Measurements from ENCODE around the gene KLHDC10. TPM values are rescaled to one million over a fixed set of nuclear protein-coding genes. Genes with fewer than 3 reads are reported as not detected.
"Not testable (repeated sequence)": the region's sequence is repeated elsewhere in the genome, so short reads cannot be mapped to it uniquely, and the experiment has no call there.

The KLHDC10 gene
- total RNA-seq, 2 donors from 2014 or later, result 18.7 to 34.7 TPM

DNA sequence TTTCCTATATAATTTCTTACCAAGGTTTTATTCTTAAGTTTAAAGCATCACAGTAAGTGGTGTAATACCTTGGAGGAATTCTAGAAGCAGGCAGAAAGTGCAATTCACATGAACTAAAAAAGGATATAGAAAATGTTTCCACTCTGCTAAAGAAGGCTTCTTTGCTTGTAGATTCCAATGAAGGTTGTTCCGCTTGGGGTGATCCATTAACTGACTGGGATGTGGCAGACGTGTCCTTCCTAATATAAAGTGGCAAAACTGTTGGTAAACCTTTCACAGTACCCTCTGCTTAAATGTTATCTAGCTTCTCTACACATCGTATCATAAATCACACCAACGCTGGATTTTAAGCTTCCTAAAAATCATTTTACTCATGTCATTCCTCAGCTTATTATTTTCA lies 21.4 kb upstream of the KLHDC10 start:
- H3K4me3 ChIP-seq, result no peak overlapping the region
- no peaks in the 10 kb centered on the region for H3K36me3 ChIP-seq
- WGBS, result 84% methylated on average over 4 of the region's 4 CpGs
- TF ChIP-seq CTCF (IDR thresholded peaks at IDR 0.05), result no peak
- no peak for TF ChIP-seq POLR2AphosphoS5 (IDR thresholded peaks at IDR 0.05)
- TF ChIP-seq POLR2A (IDR thresholded peaks at IDR 0.05), result no peak
- intact Hi-C loops (cut with DNase I), result no loop called here
- H3K4me1 ChIP-seq (replicated peaks), result no peaks in the 10 kb centered on the region
- H3K9me3 ChIP-seq, result no peaks in the 10 kb centered on the region
- H3K27ac ChIP-seq, result no peak overlapping the region
- no peak for DNase-seq (ENCODE audit: low spot score)
- no peaks in the 10 kb centered on the region for H3K27me3 ChIP-seq (replicated peaks; ENCODE audit: insufficient read depth)

DNA sequence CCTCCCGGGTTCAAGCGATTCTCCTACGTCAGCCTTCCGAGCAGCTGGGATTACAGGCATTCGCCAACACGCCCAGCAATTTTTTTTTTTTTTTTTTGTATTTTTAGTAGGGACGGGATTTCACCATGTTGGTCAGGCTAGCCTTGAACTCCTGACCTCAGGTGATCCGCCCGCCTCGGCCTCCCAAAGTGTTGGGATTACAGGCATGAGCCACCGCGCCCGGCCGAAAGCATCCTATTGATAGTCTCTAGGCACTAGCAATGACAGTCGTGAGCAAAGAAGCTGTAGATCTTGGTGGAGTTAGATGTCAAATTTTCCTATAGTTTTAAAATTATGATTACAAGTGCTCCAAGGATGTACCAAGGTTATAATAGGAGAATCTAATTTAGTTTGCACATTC lies 18.1 kb upstream of the KLHDC10 start:
- H3K4me3 ChIP-seq; H3K27ac ChIP-seq; H3K27me3 ChIP-seq (replicated peaks; ENCODE audit: insufficient read depth); H3K36me3 ChIP-seq; H3K9me3 ChIP-seq; H3K4me1 ChIP-seq (replicated peaks); intact Hi-C loops (cut with DNase I); DNase-seq (ENCODE audit: low spot score): not testable (repeated sequence)
- WGBS, result 96% methylated on average over 15 of the region's 15 CpGs

DNA sequence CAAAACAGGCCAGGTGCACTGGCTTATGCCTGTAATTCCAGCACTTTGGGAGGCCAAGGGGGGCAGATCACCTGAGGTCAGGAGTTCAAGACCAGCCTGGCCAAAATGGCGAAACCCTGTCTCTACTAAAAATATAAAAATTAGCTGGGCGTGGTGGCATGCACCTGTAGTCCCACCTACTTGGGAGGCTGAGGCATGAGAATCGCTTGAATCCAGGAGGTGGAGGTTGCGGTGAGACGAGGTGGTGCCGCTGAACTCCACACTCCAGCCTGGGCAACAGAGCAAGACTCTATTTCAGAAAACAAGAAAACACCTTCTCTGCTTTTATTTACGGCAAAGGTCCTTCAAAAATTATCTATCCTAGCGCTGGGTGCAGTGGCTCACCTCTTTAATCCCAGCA lies 15.1 kb upstream of the KLHDC10 start:
- H3K4me1 ChIP-seq (replicated peaks); DNase-seq (ENCODE audit: low spot score); H3K4me3 ChIP-seq; H3K36me3 ChIP-seq; H3K9me3 ChIP-seq; intact Hi-C loops (cut with DNase I); H3K27ac ChIP-seq; H3K27me3 ChIP-seq (replicated peaks; ENCODE audit: insufficient read depth): not testable (repeated sequence)
- 97% methylated on average over 8 of the region's 8 CpGs for WGBS

GRCh38 chr7:130062246-130062645 lies 8.1 kb upstream of the KLHDC10 start:
- TF ChIP-seq CTCF (IDR thresholded peaks at IDR 0.05) (no peak), POLR2AphosphoS5 (IDR thresholded peaks at IDR 0.05) (no peak), POLR2A (IDR thresholded peaks at IDR 0.05) (no peak)
- no peaks in the 10 kb centered on the region for H3K9me3 ChIP-seq

DNA sequence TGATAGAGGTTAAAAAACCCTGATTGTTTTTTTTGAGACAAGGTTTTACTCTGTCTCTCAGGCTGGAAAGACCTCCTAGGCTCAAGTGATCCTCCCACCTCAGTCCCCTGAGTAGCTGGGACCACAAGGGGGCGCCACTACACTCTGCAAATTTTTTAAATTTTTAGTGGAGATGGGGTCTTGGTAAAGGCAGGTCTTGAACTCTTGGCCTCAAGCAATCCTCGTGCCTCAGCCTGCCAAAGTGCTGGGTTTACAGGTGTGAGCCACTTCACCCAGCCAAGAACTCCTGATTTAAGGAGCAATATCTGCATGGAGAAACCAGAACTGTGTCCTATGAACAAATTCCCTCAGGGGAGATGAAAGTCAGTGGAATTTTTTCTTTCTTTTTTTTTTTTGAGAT lies 7.3 kb upstream of the KLHDC10 start:
- 2% methylated on average over 2 of the region's 2 CpGs for WGBS
- Histone ChIP-seq H3K4me1 (replicated peaks) (no peaks in the 10 kb centered on the region), H3K36me3 (no peaks in the 10 kb centered on the region), H3K27ac (no peak overlapping the region), H3K27me3 (replicated peaks; ENCODE audit: insufficient read depth) (no peaks in the 10 kb centered on the region), H3K4me3 (no peak overlapping the region), H3K9me3 (no peaks in the 10 kb centered on the region)
- intact Hi-C loops (cut with DNase I), result no loop called here
- DNase-seq (ENCODE audit: low spot score), result no peak
- TF ChIP-seq POLR2A (IDR thresholded peaks at IDR 0.05) (no peak), CTCF (IDR thresholded peaks at IDR 0.05) (peak in 3 of 4 experiments; percentile 29 to 49 (median 47)), POLR2AphosphoS5 (IDR thresholded peaks at IDR 0.05) (no peak)

More at GRCh38 chr7:130062246-130062645, 8.1 kb upstream of the KLHDC10 start:
- WGBS, result 90% methylated on average over 1 of the region's 1 CpG
- no peaks in the 10 kb centered on the region for H3K36me3 ChIP-seq
- H3K4me1 ChIP-seq (replicated peaks), result no peaks in the 10 kb centered on the region
- no peaks in the 10 kb centered on the region for H3K27me3 ChIP-seq (replicated peaks; ENCODE audit: insufficient read depth)
- no peak overlapping the region for H3K27ac ChIP-seq
- intact Hi-C loops (cut with DNase I), result no loop called here
- DNase-seq (ENCODE audit: low spot score), result no peak
- H3K4me3 ChIP-seq, result no peak overlapping the region

DNA sequence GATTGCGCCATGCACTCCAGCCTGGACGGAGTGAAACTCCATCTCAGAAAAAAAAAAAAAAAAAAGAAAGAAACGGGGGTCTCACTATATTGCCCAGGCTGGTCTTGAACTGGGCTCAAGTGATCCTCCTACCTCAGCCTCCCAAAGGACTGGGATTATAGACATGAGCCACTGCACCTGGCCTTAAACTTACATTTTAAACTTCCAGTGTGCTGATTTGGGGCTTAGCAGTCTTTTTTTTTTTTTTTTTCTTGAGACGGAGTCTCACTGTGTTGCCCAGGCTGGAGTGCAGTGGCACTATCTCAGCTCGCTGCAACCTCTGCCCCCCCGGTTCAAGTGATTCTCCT lies 5.8 kb upstream of the KLHDC10 start:
- H3K9me3 ChIP-seq; H3K4me1 ChIP-seq (replicated peaks); H3K4me3 ChIP-seq; intact Hi-C loops (cut with DNase I); DNase-seq (ENCODE audit: low spot score); H3K36me3 ChIP-seq; H3K27me3 ChIP-seq (replicated peaks; ENCODE audit: insufficient read depth); H3K27ac ChIP-seq: not testable (repeated sequence)
- 85% methylated on average over 6 of the region's 6 CpGs for WGBS

Data from prostate gland (tissue), 2 donors.